DMS53 treated with DMSO at 0.1 percent for 48 hours (cell line): ENCODE data around the gene PDXDC1.
"Not testable (repeated sequence)": the region's sequence is repeated elsewhere in the genome, so short reads cannot be mapped to it uniquely, and the experiment has no call there.

Experiments
- DNase-seq: peaks from one replicate; lab custom pipeline; 2025; ENCODE audit not compliant: unreplicated experiment; lab: John Stamatoyannopoulos, UW

Gene PDXDC1

DNA sequence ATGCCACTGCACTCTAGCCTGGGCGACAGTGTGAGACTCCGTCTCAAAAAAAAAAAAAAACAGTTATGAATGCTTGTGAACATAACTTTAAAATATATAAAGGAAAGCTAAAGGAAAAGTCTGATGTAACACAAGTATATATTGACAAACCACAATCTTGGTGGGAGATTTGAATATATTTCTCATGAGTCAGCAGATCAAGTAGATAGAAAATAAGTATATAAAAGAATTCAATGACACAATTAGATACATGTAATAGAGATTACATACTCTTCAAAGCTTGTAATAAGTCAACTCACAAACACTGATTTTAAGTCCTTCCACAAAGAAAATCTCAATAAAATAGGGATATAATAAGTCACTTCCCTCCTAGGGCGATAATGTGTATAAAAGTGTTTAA is 40.8 kb downstream of the PDXDC1 start:
- not testable (repeated sequence) for DNase-seq

DNA sequence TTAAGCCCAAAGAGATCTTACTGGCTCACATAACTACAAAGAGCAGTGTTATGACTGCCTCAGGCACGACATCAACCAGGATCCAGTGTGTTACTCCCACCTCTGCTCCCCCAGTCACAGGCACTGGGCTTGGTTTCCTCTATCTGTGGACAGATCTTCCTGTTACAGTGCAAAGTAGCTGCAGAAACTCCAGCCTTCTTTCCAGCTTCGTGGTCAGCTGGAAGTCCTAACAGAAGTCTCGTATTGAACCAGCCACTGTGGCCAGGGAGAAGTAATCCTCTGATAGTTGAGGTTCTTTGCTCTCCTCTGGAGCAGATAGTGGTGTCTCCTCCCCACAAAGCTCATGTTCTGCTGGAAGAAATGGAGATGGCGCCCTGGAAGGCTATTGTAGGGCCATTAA is 41.5 kb downstream of the PDXDC1 start:
- not testable (repeated sequence) for DNase-seq

GRCh38 chr16:15016951-15017580 is 42.2 kb downstream of the PDXDC1 start:
- DNase-seq, result not testable (repeated sequence)

GRCh38 chr16:15021429-15021828 is 46.6 kb downstream of the PDXDC1 start:
- DNase-seq, result not testable (repeated sequence)

GRCh38 chr16:15022194-15022593 is 47.4 kb downstream of the PDXDC1 start:
- DNase-seq, result peak; percentile 25

DNA sequence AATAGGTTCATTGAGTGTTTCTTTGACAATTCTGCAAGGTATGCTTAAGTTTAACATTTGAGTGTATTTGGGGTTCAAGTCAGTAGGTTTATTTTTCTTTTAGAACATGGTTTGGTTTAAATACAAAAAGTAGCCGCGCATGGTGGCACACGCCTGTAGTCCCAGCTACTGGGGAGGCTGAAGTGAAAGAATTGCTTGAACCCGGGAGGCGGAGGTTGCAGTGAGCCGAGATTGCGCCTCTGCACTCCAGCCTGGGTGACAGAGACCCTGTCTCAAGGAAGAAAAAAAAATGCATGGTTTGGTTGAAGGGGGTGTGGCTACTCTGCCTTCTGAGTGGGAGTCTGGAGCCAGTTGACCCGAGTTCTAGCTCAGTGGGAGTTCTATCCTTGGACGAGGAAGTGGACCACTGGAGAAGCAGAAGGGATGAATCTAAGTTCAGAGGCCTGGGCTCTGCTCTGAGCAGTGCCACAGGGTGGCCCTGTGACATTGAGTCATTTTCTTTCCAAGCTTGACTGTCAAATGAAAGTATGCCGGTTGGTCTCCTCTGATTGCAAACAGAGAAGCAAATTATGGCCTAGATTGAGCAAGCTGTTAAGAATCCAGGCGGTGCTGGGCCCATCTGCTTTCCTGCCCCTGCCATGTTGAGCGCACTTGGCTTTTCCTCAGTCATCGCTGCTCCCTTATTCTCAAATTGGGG is 48.7 kb downstream of the PDXDC1 start:
- not testable (repeated sequence) for DNase-seq

GRCh38 chr16:15024858-15025199 is 50.0 kb downstream of the PDXDC1 start:
- not testable (repeated sequence) for DNase-seq

DNA sequence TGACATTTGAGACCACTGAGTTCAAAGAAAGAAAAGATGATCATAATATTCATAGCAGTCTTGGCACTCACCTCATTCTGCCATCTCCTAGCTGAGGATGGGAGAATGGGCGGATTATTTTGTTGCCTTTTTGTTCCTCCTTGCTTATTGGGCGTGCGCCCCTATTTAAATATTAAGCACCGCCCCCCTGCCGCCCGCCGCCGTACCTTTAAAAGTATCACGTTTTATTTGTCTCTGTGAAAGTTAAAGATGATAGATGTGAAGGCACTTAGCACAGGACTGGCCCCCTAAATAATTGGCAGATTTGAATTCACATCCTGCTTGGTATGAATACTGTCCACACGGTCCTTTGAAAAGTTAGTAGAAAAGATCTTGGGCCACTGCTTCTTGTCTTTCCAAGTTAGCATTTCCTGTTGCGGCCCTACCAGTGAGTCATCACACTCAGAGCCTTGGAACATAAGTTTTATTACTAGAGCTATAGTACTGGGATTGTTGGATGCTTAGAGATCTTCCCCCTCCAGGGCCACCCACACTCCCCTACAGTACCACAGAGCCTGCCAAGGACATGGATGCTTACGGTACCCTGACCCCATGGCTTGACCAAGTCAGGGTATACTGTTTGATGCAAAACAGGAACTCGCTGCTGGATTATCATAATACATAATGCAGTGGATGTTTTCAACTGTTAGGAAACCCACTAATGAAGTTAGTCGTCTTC is 50.6 kb downstream of the PDXDC1 start:
- DNase-seq, result not testable (repeated sequence)

- not testable (repeated sequence) for DNase-seq
Measured at GRCh38 chr16:15027051-15027450, 52.2 kb downstream of the PDXDC1 start.

DNA sequence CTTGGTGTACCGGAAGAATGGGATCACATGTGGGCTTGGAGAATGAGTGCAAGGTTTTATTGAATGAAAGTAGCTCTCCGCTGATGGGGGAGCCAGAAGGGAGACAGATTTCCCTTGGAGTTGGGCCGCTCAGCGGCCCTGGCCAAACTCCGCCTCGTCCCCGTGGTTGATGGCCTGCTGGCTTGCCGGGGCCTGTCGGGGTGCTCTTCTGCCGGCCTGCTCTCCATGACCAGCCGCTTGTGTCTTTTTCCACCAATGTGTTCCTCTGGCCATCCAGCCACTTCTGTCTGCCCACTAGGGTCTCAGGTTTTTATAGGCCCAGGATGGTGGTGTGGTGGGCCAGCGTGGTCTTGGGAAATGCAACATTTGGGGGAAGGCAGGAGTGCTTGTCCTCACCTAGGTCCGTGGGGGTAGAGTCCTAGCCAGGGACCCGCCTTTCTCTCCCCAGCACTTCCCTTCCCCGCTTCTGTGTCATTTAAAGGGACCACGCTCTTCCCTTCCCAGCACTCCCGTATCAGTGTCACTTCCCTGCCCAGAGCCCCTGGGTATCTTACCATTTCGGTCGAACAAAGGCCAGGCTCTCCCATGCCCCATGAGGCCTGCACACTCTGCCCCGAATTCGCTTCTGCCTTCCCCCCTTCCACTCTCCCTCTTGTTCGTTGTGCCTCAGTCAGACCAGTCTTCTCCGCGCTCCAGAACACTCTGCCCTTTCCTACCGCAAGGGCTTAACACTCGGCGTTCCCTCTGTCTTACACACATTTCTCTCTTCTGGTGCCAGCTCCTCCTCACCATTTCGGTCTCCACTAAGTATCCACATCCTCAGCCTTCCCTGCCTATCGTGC is 52.9 kb downstream of the PDXDC1 start:
- DNase-seq, result not testable (repeated sequence)

DNA sequence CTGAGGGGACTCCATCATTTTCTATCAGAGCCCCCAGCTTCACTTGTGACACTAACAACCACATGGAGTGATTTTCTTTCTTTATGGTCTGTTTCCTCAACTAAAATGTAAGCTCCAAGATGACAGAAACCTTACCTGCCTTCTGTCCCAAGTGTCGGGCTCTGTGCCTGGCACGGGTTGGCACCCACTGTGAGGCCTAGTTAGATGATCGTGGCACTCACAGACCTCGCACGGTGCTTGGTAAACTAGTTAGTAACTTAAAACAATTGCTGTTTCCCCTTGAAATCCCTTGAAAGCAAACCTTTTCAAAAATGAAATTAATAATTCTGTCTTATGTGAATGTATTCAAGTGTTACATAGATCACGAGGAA is 53.5 kb downstream of the PDXDC1 start:
- not testable (repeated sequence) for DNase-seq

DNA sequence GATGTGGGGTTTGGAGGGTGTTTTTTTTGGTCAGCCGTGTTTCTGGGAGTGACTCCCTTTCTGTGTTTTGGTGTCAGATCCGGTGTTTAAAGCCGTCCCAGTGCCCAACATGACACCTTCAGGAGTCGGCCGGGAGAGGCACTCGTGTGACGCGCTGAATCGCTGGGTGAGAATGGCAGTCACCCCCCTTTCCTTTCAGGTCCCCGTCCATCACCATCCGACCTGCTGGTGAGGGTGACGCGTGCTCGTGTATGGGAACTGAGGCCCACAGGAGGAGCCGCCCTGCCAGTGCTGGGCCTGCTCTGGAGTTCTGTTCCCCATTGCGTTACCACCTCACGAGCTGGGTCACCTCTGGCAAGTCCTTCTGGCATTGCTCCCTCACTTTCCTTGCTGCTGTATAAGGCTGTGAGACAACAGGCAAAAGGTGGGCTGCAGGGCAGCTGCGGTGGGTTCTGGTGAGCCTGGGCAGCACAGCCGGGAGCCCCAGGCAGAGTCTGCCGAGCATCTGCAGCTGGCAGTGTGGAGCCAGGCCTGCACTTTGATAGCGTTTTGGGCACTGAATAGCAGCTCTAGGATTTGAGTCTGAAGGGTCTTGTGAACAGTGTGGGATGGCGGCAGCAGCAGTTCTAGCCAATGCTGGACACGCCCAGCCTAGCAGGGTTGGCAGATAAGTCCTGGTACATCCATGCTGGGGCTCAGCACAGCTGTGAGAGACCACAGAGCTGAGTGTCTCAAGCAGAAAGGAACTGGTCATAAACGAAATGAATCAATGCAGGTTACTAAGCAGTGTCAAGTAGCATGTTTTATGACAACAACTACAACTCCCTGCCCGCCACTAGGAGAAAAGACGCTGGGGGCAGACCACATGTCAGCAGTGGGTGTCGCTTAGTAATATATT is 54.2 kb downstream of the PDXDC1 start:
- not testable (repeated sequence) for DNase-seq

DNA sequence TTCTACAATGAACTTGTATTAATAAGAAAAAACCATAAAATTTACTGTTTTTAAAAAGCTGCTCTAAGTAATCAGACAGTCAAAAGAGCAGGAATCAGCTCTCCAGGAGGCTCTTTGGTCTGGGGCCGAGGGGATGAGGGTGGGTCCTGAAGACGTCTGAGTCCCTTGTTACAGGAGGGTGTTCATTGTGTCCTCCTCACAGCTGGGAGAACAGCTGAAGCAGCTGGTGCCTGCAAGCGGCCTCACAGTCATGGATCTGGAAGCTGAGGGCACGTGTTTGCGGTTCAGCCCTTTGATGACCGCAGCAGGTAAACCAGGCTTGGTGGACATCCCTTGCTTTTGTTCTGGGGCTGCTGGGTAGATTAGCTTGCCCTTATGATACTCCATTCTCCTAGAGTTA is 54.9 kb downstream of the PDXDC1 start:
- DNase-seq, result not testable (repeated sequence)

GRCh38 chr16:15031179-15031578 is 56.4 kb downstream of the PDXDC1 start:
- DNase-seq, result no peak

DNA sequence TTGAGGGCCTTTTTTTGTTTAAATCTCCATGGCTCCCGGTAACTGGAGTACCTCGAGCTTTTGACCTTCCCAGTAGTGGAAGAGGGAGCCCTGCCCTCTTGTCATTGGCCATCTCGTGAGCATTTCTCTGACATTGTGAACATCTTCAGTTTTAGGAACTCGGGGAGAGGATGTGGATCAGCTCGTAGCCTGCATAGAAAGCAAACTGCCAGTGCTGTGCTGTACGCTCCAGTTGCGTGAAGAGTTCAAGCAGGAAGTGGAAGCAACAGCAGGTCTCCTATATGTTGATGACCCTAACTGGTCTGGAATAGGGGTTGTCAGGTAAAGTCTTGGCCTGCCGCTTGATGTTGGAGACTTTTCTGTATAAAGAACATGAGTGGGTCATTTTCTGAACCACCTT is 56.8 kb downstream of the PDXDC1 start:
- no peak for DNase-seq

- no peak for DNase-seq
Measured at GRCh38 chr16:15032547-15033308, 57.9 kb downstream of the PDXDC1 start.

DNA sequence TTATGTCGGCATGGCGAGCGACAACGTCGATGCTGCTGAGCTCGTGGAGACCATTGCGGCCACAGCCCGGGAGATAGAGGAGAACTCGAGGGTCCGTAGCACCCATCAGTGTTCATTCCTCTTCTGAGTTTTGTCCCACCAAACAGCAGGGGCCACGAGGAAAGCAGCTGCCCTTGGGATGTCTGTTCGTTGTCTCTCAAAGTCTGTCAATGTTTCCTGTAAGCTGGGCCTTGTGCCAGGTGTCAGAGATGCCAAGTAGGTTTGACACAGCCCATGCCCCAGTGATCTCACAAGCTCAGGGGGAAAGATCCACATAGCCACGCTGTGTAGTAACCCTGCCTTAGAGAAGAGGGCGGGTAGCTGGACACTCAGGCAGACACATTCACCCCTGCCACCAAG is 58.5 kb downstream of the PDXDC1 start:
- no peak for DNase-seq

DNA sequence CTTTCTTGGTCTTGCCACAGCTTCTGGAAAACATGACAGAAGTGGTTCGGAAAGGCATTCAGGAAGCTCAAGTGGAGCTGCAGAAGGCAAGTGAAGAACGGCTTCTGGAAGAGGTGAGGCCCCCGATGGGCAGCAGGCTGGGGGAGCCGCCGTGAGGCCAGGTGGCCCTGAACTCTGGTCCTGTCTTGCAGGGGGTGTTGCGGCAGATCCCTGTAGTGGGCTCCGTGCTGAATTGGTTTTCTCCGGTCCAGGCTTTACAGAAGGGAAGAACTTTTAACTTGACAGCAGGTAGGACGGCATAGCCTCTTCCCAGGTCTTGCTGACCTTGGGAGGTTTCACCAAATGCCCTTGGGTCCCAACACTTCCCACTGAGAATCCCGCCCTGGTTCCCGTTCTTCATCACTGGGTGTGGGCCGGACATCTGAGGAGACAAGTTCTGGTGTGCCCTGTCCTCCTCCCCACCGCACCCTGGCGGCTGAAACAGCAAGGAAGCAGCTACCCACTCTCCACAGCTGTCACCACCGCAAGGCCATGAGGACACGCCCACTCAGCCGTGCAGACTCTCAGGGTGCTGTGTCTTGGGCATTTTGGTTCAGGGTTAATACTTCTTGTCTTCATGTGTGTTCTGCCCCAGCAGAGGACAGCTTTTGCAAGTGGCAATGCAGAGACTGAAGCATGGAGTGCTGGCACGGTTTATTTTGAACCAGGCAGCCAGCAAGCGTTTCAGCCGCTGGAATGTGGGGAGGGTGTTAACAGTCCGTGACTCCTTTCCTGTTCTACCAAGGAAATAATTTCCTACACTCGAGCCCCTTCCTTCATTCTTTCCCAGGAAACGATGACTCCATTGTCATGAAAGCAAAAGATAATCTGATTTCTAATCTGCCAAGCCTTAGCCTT is 59.7 kb downstream of the PDXDC1 start:
- no peak for DNase-seq
